ENCODE data around the gene PGPEP1. TPM values are rescaled to one million over a fixed set of nuclear protein-coding genes. Genes with fewer than 3 reads are reported as not detected.

Gene PGPEP1
- polyA plus RNA-seq, 3 donors, result 10.3 to 25.1 (median 10.3) TPM

DNA sequence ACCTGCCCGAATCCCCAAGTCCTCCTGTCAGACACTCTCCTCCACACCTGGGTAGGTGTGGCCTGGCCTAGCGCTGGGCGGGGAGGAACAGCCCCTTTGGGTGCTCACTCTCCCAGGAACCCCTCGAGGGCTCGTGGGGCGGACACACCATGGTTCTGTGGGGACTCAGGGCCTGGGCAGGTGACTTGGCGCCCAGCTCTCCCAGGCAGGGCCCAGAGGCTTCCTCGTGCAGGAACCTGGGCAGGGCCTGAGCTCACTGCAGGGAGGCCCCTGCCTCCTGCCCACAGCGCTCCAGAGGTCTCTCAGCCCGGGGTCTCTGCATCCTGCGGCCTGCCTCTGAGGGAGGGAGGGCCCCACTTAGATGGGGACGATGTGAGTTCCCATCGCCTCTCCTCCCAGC, 29.4 kb upstream of the PGPEP1 start:
- peaks cover 52 to 84% of the 10 kb centered on the region in 2 donors for H3K36me3 ChIP-seq (replicated peaks in 1 of 2; ENCODE audit: control insufficient read depth in 1 of 2, insufficient read depth in 2 of 2, low read length in 2 of 2)
- no peak for DNase-seq
- Mint-ChIP-seq H3K27me3 (ENCODE audit: low read depth in 3 of 3) (no peaks in the 10 kb centered on the region), H3K9me3 (no peaks in the 10 kb centered on the region), H3K4me3 (no peak overlapping the region), H3K36me3 (peaks cover 49 to 76% of the 10 kb centered on the region in 2 donors), H3K4me1 (peaks cover under 1% of the 10 kb centered on the region), H3K27ac (peak overlapping the region in 1 of 7 donors; percentile 78)
- H2AFZ ChIP-seq (ENCODE audit: insufficient read depth, low read depth, low read length, poor library complexity, severe bottlenecking), result no peak overlapping the region
- H3K27me3 ChIP-seq (ENCODE audit: control insufficient read depth in 2 of 2, insufficient read depth in 2 of 2, low read length in 2 of 2), result no peaks in the 10 kb centered on the region
- TF ChIP-seq, protein P1, sequence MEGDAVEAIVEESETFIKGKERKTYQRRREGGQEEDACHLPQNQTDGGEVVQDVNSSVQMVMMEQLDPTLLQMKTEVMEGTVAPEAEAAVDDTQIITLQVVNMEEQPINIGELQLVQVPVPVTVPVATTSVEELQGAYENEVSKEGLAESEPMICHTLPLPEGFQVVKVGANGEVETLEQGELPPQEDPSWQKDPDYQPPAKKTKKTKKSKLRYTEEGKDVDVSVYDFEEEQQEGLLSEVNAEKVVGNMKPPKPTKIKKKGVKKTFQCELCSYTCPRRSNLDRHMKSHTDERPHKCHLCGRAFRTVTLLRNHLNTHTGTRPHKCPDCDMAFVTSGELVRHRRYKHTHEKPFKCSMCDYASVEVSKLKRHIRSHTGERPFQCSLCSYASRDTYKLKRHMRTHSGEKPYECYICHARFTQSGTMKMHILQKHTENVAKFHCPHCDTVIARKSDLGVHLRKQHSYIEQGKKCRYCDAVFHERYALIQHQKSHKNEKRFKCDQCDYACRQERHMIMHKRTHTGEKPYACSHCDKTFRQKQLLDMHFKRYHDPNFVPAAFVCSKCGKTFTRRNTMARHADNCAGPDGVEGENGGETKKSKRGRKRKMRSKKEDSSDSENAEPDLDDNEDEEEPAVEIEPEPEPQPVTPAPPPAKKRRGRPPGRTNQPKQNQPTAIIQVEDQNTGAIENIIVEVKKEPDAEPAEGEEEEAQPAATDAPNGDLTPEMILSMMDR (IDR thresholded peaks at IDR 0.05), result no peak
- whole genome bisulfite sequencing (ENCODE audit: insufficient coverage), result 91% methylated on average over 12 of the region's 13 CpGs
- H3K79me2 ChIP-seq (ENCODE audit: insufficient read depth, low read length), result peaks cover 30% of the 10 kb centered on the region
- no peaks in the 10 kb centered on the region for H4K20me1 ChIP-seq (ENCODE audit: insufficient read depth, low read length)
- H3K4me2 ChIP-seq (replicated peaks; ENCODE audit: extremely low read depth, low read length, poor library complexity, severe bottlenecking), result no peak overlapping the region
- no peak overlapping the region for H3K27ac ChIP-seq (ENCODE audit: low read depth in 1 of 2, low read length in 2 of 2)
- intact Hi-C loops (cut with micrococcal nuclease), result no loop called here
- no peak overlapping the region for H3K9ac ChIP-seq (ENCODE audit: insufficient read depth, low read length, poor library complexity, severe bottlenecking)
- peaks cover 0 to under 1% of the 10 kb centered on the region in 2 donors for H3K4me1 ChIP-seq (ENCODE audit: control insufficient read depth in 1 of 2, insufficient read depth in 2 of 2, low read length in 2 of 2)
- H3K4me3 ChIP-seq (replicated peaks in 1 of 3; ENCODE audit: low read depth in 2 of 3, low read length in 3 of 3), result no peak overlapping the region
- H3K9me3 ChIP-seq (replicated peaks in 1 of 2; ENCODE audit: control insufficient read depth in 1 of 2, insufficient read depth in 1 of 2, low read length in 2 of 2), result no peaks in the 10 kb centered on the region

DNA sequence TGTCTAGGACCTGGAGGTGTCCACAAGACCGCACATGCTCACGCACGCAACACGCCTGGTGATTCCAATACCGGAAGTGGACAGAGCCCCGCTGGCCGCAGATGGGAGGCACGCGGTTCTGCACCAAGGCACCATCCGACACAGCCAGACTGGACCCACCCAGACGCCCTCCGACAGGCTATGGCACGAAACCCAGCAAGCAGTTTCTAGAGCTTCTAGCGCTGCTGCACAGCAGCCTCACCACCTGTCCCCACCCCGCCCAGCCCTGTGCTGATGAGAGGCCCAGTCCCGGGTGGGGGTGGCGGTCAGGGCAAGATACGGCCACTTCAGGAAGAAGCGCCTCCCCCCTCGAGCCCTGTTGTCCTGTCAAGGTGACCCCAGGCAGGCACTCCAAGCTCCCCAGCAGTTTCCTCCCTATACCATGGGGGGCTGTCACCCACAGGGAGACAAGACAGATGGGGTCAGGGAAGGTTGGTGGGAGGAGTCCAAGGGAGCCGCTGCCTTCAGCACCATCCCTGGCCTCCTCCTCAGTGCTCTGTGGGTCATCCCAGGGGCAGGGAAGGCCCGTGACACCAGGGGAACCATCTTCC, 28.8 kb upstream of the PGPEP1 start:
- Mint-ChIP-seq H3K36me3 (peaks cover 51 to 75% of the 10 kb centered on the region in 2 donors), H3K4me1 (peaks cover 3% of the 10 kb centered on the region), H3K9me3 (no peaks in the 10 kb centered on the region), H3K27ac (peak overlapping the region in 1 of 7 donors; percentile 26), H3K4me3 (no peak overlapping the region), H3K27me3 (ENCODE audit: low read depth in 3 of 3) (no peaks in the 10 kb centered on the region)
- Histone ChIP-seq H3K36me3 (replicated peaks in 1 of 2; ENCODE audit: control insufficient read depth in 1 of 2, insufficient read depth in 2 of 2, low read length in 2 of 2) (peaks cover 47 to 79% of the 10 kb centered on the region in 2 donors), H3K9ac (ENCODE audit: insufficient read depth, low read length, poor library complexity, severe bottlenecking) (no peak overlapping the region), H3K79me2 (ENCODE audit: insufficient read depth, low read length) (peaks cover 35% of the 10 kb centered on the region), H3K4me3 (replicated peaks in 1 of 3; ENCODE audit: low read depth in 2 of 3, low read length in 3 of 3) (no peak overlapping the region), H3K27ac (ENCODE audit: low read depth in 1 of 2, low read length in 2 of 2) (no peak overlapping the region), H3K9me3 (replicated peaks in 1 of 2; ENCODE audit: control insufficient read depth in 1 of 2, insufficient read depth in 1 of 2, low read length in 2 of 2) (no peaks in the 10 kb centered on the region), H2AFZ (ENCODE audit: insufficient read depth, low read depth, low read length, poor library complexity, severe bottlenecking) (no peak overlapping the region), H3K27me3 (ENCODE audit: control insufficient read depth in 2 of 2, insufficient read depth in 2 of 2, low read length in 2 of 2) (no peaks in the 10 kb centered on the region), H3K4me2 (replicated peaks; ENCODE audit: extremely low read depth, low read length, poor library complexity, severe bottlenecking) (no peak overlapping the region), H4K20me1 (ENCODE audit: insufficient read depth, low read length) (no peaks in the 10 kb centered on the region), H3K4me1 (ENCODE audit: control insufficient read depth in 1 of 2, insufficient read depth in 2 of 2, low read length in 2 of 2) (peaks cover 1% of the 10 kb centered on the region in 2 donors)
- DNase-seq, result no peak
- intact Hi-C loops (cut with micrococcal nuclease), result no loop called here
- WGBS (ENCODE audit: insufficient coverage), result 91% methylated on average over 21 of the region's 22 CpGs
- TF ChIP-seq, protein P1 (IDR thresholded peaks at IDR 0.05), result no peak

Measured in CD14-positive monocyte (primary cell).